HEK293 (cell line): ENCODE results near the gene PAQR6.

Source experiments
- EGR2 ChIP-seq: fragments of 450-650 bp; formaldehyde crosslinking; IDR thresholded peaks from 2 replicates; pipeline ENCODE4 v1.5.1; 2016; ENCODE audit warnings: low read depth, missing biosample characterization, missing genetic modification characterization
- GLI4 ChIP-seq: fragments of 450-650 bp; formaldehyde crosslinking; IDR thresholded peaks from 2 replicates; pipeline ENCODE4 v1.5.1; 2016; ENCODE audit warnings: missing biosample characterization, missing genetic modification characterization
- HIC1 ChIP-seq: fragments of 450-650 bp; formaldehyde crosslinking; IDR thresholded peaks from 2 replicates; pipeline ENCODE4 v1.5.1; 2016; ENCODE audit warnings: missing biosample characterization, missing genetic modification characterization
- HOXD13 ChIP-seq: sonication (generic); formaldehyde crosslinking; IDR thresholded peaks from 2 replicates; pipeline ENCODE4 v1.8.0; 2022; ENCODE audit warnings: missing genetic modification reagents, borderline replicate concordance
- KLF7 ChIP-seq: fragments of 450-650 bp; formaldehyde crosslinking; IDR thresholded peaks from 2 replicates; pipeline ENCODE4 v1.5.1; 2016; ENCODE audit warnings: missing biosample characterization, missing genetic modification characterization, borderline replicate concordance
- KLF9 ChIP-seq: fragments of 450-650 bp; formaldehyde crosslinking; IDR thresholded peaks from 2 replicates; pipeline ENCODE4 v1.5.1; 2016; ENCODE audit warnings: missing biosample characterization, missing genetic modification characterization, low read depth
- MZF1 ChIP-seq: fragments of 450-650 bp; formaldehyde crosslinking; IDR thresholded peaks from 2 replicates; pipeline ENCODE4 v1.5.1; 2017; ENCODE audit warnings: missing biosample characterization, missing genetic modification characterization, borderline replicate concordance
- TCF7L2 ChIP-seq: IDR thresholded peaks from 2 replicates; pipeline ENCODE4 v1.6.1; 2011; ENCODE audit warnings: low read depth, mild to moderate bottlenecking, inconsistent platforms, low read length, moderate library complexity, borderline replicate concordance
- TRIM28 ChIP-seq: IDR thresholded peaks from 2 replicates; pipeline ENCODE4 v1.6.1; 2011; ENCODE audit warnings: low read length, control low read depth, borderline replicate concordance
- ZBTB17 ChIP-seq: fragments of 450-650 bp; formaldehyde crosslinking; IDR thresholded peaks from 2 replicates; pipeline ENCODE4 v1.5.1; 2016; ENCODE audit warnings: missing biosample characterization, missing genetic modification characterization
- ZBTB21 ChIP-seq: fragments of 450-650 bp; formaldehyde crosslinking; IDR thresholded peaks from 2 replicates; pipeline ENCODE4 v1.5.1; 2017; ENCODE audit warnings: missing biosample characterization, missing genetic modification characterization
- ZIC2 ChIP-seq: fragments of 450-650 bp; formaldehyde crosslinking; IDR thresholded peaks from 2 replicates; pipeline ENCODE4 v1.5.1; 2016; ENCODE audit warnings: missing biosample characterization, missing genetic modification characterization
- ZNF114 ChIP-seq: fragments of 450-650 bp; formaldehyde crosslinking; IDR thresholded peaks from 2 replicates; pipeline ENCODE4 v1.5.0; 2017; ENCODE audit warnings: missing biosample characterization, missing genetic modification characterization
- ZNF132 ChIP-seq: fragments of 450-650 bp; formaldehyde crosslinking; IDR thresholded peaks from 2 replicates; pipeline ENCODE4 v1.5.1; 2017; ENCODE audit warnings: missing biosample characterization, missing genetic modification characterization, borderline replicate concordance
- ZNF2 ChIP-seq: fragments of 450-650 bp; formaldehyde crosslinking; IDR thresholded peaks from 2 replicates; pipeline ENCODE4 v1.5.1; 2016; ENCODE audit warnings: missing biosample characterization, missing genetic modification characterization
- ZNF202 ChIP-seq: fragments of 450-650 bp; formaldehyde crosslinking; IDR thresholded peaks from 2 replicates; pipeline ENCODE4 v1.5.1; 2016; ENCODE audit warnings: missing biosample characterization, missing genetic modification characterization, borderline replicate concordance
- ZNF37A ChIP-seq: fragments of 450-650 bp; IDR thresholded peaks from 2 replicates; pipeline ENCODE4 v1.5.1; 2018; ENCODE audit warnings: missing biosample characterization, missing genetic modification characterization
- ZNF398 ChIP-seq: fragments of 450-650 bp; formaldehyde crosslinking; IDR thresholded peaks from 2 replicates; pipeline ENCODE4 v1.5.1; 2017; ENCODE audit warnings: missing biosample characterization, missing genetic modification characterization
- ZNF423 ChIP-seq: fragments of 450-650 bp; formaldehyde crosslinking; IDR thresholded peaks from 2 replicates; pipeline ENCODE4 v1.5.1; 2016; ENCODE audit warnings: missing biosample characterization, missing genetic modification characterization
- ZNF529 ChIP-seq: fragments of 450-650 bp; formaldehyde crosslinking; IDR thresholded peaks from 2 replicates; pipeline ENCODE4 v1.5.1; 2017; ENCODE audit warnings: missing genetic modification characterization, missing biosample characterization; ENCODE audit not compliant: insufficient replicate concordance
- ZNF561 ChIP-seq: fragments of 450-650 bp; IDR thresholded peaks from 2 replicates; pipeline ENCODE4 v1.5.1; 2018; ENCODE audit warnings: missing biosample characterization, missing genetic modification characterization, borderline replicate concordance
- ZNF585B ChIP-seq: fragments of 450-650 bp; formaldehyde crosslinking; IDR thresholded peaks from 2 replicates; pipeline ENCODE4 v1.5.1; 2016; ENCODE audit warnings: missing biosample characterization, missing genetic modification characterization
- ZNF624 ChIP-seq: fragments of 450-650 bp; formaldehyde crosslinking; IDR thresholded peaks from 2 replicates; pipeline ENCODE4 v1.5.1; 2017; ENCODE audit warnings: missing biosample characterization, missing genetic modification characterization
- ZNF629 ChIP-seq: fragments of 450-650 bp; formaldehyde crosslinking; IDR thresholded peaks from 2 replicates; pipeline ENCODE4 v1.5.1; 2017; ENCODE audit warnings: missing biosample characterization, missing genetic modification characterization
- ZNF654 ChIP-seq: fragments of 450-650 bp; formaldehyde crosslinking; IDR thresholded peaks from 2 replicates; pipeline ENCODE4 v1.5.1; 2016; ENCODE audit warnings: low read depth, missing biosample characterization, missing genetic modification characterization
- ZNF707 ChIP-seq: fragments of 450-650 bp; formaldehyde crosslinking; IDR thresholded peaks from 2 replicates; pipeline ENCODE4 v1.5.1; 2016; ENCODE audit warnings: missing biosample characterization, missing genetic modification characterization
- ZSCAN30 ChIP-seq: fragments of 450-650 bp; IDR thresholded peaks from 2 replicates; pipeline ENCODE4 v1.5.1; 2018; ENCODE audit warnings: missing biosample characterization, mild to moderate bottlenecking, missing genetic modification characterization, moderate library complexity
- TF ChIP-seq, protein P1 (sequence below): fragments of 450-650 bp; formaldehyde crosslinking; IDR thresholded peaks from 2 replicates; pipeline ENCODE4 v1.5.1; 2016; ENCODE audit warnings: missing biosample characterization, missing genetic modification characterization, low read depth
- TF ChIP-seq, protein P2 (sequence below): fragments of 450-650 bp; formaldehyde crosslinking; IDR thresholded peaks from 2 replicates; pipeline ENCODE4 v1.5.1; 2016; ENCODE audit warnings: missing biosample characterization, missing genetic modification characterization
- TF ChIP-seq, protein P3 (sequence below): fragments of 450-650 bp; formaldehyde crosslinking; IDR thresholded peaks from 2 replicates; pipeline ENCODE4 v1.5.0; 2017; ENCODE audit warnings: missing biosample characterization, missing genetic modification characterization, borderline replicate concordance
- TF ChIP-seq, protein P4 (sequence below): fragments of 450-650 bp; formaldehyde crosslinking; IDR thresholded peaks from 2 replicates; pipeline ENCODE4 v1.5.1; 2016; ENCODE audit warnings: missing biosample characterization, missing genetic modification characterization

Gene PAQR6

DNA sequence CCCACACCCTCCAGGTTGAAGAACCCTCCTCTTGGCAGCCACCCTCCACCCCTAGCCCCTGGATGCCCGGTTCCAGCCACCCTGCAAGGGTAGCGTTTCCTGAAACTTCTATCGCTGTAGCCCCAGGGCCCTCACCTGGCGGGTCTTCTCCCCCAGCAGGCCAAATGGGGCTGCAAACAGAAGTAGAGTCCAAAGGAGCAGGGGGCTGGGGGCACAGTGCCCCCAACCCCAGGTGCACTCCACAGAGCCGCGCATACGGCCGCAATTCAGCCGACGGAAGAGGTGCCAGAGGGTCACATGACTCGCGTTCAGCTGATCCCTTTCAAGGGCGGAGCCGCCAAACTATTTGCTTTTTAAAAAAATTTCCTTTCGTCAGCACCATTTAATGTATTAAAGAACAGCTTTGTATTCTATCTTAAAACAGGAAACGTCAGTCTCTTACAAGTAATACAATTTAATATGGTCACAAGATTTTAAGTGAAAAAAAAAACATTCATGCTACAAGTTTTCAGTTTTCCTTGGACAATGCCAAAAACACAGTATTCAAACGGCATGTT, 47.6 kb upstream of the PAQR6 start, which contains the start of gene GLMP (continued):
- TF ChIP-seq GLI4 (no peak), ZNF707 (tag by site-specific recombination) (no peak), ZBTB17 (tag by site-specific recombination) (no peak), ZSCAN30 (tag by site-specific recombination) (no peak), TCF7L2 (no peak), ZIC2 (tag by site-specific recombination) (no peak), ZNF624 (tag by site-specific recombination) (no peak), ZNF629 (tag by site-specific recombination) (no peak), ZNF654 (tag by site-specific recombination) (no peak), MZF1 (tag by site-specific recombination) (no peak), ZNF132 (tag by site-specific recombination) (no peak), ZNF561 (tag by site-specific recombination) (no peak), ZNF114 (tag by site-specific recombination) (no peak), ZNF202 (tag by site-specific recombination) (no peak), ZNF423 (tag by site-specific recombination) (no peak), ZNF37A (tag by site-specific recombination) (no peak), ZNF585B (tag by site-specific recombination) (no peak), HIC1 (peak; percentile 63; the same call in 1 of the 2 replicates), ZNF398 (tag by site-specific recombination) (no peak), EGR2 (tag by site-specific recombination) (no peak), ZNF2 (no peak), TRIM28 (no peak), ZNF529 (tag by site-specific recombination) (no peak), ZBTB21 (tag by site-specific recombination) (no peak), KLF9 (tag by site-specific recombination) (peak; percentile 45; the same call in 1 of the 2 replicates), KLF7 (tag by site-specific recombination) (0 out of 2 replicates have a peak, but pooled peaks have one; percentile 32), HOXD13 (no peak)
- TF ChIP-seq, protein P1, sequence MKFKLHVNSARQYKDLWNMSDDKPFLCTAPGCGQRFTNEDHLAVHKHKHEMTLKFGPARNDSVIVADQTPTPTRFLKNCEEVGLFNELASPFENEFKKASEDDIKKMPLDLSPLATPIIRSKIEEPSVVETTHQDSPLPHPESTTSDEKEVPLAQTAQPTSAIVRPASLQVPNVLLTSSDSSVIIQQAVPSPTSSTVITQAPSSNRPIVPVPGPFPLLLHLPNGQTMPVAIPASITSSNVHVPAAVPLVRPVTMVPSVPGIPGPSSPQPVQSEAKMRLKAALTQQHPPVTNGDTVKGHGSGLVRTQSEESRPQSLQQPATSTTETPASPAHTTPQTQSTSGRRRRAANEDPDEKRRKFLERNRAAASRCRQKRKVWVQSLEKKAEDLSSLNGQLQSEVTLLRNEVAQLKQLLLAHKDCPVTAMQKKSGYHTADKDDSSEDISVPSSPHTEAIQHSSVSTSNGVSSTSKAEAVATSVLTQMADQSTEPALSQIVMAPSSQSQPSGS (tag by site-specific recombination), result no peak
- TF ChIP-seq, protein P2, sequence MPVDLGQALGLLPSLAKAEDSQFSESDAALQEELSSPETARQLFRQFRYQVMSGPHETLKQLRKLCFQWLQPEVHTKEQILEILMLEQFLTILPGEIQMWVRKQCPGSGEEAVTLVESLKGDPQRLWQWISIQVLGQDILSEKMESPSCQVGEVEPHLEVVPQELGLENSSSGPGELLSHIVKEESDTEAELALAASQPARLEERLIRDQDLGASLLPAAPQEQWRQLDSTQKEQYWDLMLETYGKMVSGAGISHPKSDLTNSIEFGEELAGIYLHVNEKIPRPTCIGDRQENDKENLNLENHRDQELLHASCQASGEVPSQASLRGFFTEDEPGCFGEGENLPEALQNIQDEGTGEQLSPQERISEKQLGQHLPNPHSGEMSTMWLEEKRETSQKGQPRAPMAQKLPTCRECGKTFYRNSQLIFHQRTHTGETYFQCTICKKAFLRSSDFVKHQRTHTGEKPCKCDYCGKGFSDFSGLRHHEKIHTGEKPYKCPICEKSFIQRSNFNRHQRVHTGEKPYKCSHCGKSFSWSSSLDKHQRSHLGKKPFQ, result no peak
- TF ChIP-seq, protein P3, sequence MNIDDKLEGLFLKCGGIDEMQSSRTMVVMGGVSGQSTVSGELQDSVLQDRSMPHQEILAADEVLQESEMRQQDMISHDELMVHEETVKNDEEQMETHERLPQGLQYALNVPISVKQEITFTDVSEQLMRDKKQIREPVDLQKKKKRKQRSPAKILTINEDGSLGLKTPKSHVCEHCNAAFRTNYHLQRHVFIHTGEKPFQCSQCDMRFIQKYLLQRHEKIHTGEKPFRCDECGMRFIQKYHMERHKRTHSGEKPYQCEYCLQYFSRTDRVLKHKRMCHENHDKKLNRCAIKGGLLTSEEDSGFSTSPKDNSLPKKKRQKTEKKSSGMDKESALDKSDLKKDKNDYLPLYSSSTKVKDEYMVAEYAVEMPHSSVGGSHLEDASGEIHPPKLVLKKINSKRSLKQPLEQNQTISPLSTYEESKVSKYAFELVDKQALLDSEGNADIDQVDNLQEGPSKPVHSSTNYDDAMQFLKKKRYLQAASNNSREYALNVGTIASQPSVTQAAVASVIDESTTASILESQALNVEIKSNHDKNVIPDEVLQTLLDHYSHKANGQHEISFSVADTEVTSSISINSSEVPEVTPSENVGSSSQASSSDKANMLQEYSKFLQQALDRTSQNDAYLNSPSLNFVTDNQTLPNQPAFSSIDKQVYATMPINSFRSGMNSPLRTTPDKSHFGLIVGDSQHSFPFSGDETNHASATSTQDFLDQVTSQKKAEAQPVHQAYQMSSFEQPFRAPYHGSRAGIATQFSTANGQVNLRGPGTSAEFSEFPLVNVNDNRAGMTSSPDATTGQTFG, result no peak
- TF ChIP-seq, protein P4, sequence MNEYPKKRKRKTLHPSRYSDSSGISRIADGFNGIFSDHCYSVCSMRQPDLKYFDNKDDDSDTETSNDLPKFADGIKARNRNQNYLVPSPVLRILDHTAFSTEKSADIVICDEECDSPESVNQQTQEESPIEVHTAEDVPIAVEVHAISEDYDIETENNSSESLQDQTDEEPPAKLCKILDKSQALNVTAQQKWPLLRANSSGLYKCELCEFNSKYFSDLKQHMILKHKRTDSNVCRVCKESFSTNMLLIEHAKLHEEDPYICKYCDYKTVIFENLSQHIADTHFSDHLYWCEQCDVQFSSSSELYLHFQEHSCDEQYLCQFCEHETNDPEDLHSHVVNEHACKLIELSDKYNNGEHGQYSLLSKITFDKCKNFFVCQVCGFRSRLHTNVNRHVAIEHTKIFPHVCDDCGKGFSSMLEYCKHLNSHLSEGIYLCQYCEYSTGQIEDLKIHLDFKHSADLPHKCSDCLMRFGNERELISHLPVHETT, result no peak
